ENCODE results near the gene GATM. TPM values are rescaled to one million over a fixed set of nuclear protein-coding genes. Genes with fewer than 3 reads are reported as not detected.

Gene GATM
- total RNA-seq, 1 donor from 2014 or later: 12.1 TPM

- no peak for TF ChIP-seq CTCF (IDR thresholded peaks at IDR 0.05; ENCODE audit: insufficient read depth, low read length, poor library complexity, severe bottlenecking)
- Histone ChIP-seq H3K27me3 (ENCODE audit: control insufficient read depth, insufficient read depth, low read length) (no peaks in the 10 kb centered on the region), H3K4me3 (ENCODE audit: low read depth, low read length) (no peak overlapping the region), H3K36me3 (ENCODE audit: control insufficient read depth, insufficient read depth, low read length) (no peaks in the 10 kb centered on the region)
- DNase-seq (ENCODE audit: low read depth): no peak
Observed at GRCh38 chr15:45328663-45329062, 49.7 kb downstream of the GATM start.

- Histone ChIP-seq H3K27me3 (ENCODE audit: control insufficient read depth, insufficient read depth, low read length) (no peaks in the 10 kb centered on the region), H3K36me3 (ENCODE audit: control insufficient read depth, insufficient read depth, low read length) (no peaks in the 10 kb centered on the region), H3K4me3 (ENCODE audit: low read depth, low read length) (no peak overlapping the region)
- no peak for TF ChIP-seq CTCF (IDR thresholded peaks at IDR 0.05; ENCODE audit: insufficient read depth, low read length, poor library complexity, severe bottlenecking)
- no peak for DNase-seq (ENCODE audit: low read depth)
Observed at GRCh38 chr15:45326741-45327140, 51.6 kb downstream of the GATM start.

- no peak for TF ChIP-seq CTCF (IDR thresholded peaks at IDR 0.05; ENCODE audit: insufficient read depth, low read length, poor library complexity, severe bottlenecking)
- DNase-seq (ENCODE audit: low read depth): no peak
- Histone ChIP-seq H3K4me3 (ENCODE audit: low read depth, low read length) (no peak overlapping the region), H3K36me3 (ENCODE audit: control insufficient read depth, insufficient read depth, low read length) (no peaks in the 10 kb centered on the region), H3K27me3 (ENCODE audit: control insufficient read depth, insufficient read depth, low read length) (no peaks in the 10 kb centered on the region)
Observed at GRCh38 chr15:45326280-45326679, 52.1 kb downstream of the GATM start.

- DNase-seq (ENCODE audit: low read depth): no peak
- Histone ChIP-seq H3K4me3 (ENCODE audit: low read depth, low read length) (no peak overlapping the region), H3K36me3 (ENCODE audit: control insufficient read depth, insufficient read depth, low read length) (no peaks in the 10 kb centered on the region), H3K27me3 (ENCODE audit: control insufficient read depth, insufficient read depth, low read length) (no peaks in the 10 kb centered on the region)
- TF ChIP-seq CTCF (IDR thresholded peaks at IDR 0.05; ENCODE audit: insufficient read depth, low read length, poor library complexity, severe bottlenecking): no peak
Observed at GRCh38 chr15:45320581-45321205, 57.7 kb downstream of the GATM start.

- Histone ChIP-seq H3K4me3 (ENCODE audit: low read depth, low read length) (no peak overlapping the region), H3K36me3 (ENCODE audit: control insufficient read depth, insufficient read depth, low read length) (no peaks in the 10 kb centered on the region), H3K27me3 (ENCODE audit: control insufficient read depth, insufficient read depth, low read length) (no peaks in the 10 kb centered on the region)
- DNase-seq (ENCODE audit: low read depth): no peak
- TF ChIP-seq CTCF (IDR thresholded peaks at IDR 0.05; ENCODE audit: insufficient read depth, low read length, poor library complexity, severe bottlenecking): no peak
Observed at GRCh38 chr15:45319472-45320214, 58.7 kb downstream of the GATM start.

All from kidney epithelial cell (primary cell).